Measurements from ENCODE around the gene PRRT1B. TPM values are rescaled to one million over a fixed set of nuclear protein-coding genes. Genes with fewer than 3 reads are reported as not detected.

Gene PRRT1B
- total and polyA plus RNA-seq, 9 donors = 0.61 to 4.1 TPM; not detected in 7

DNA sequence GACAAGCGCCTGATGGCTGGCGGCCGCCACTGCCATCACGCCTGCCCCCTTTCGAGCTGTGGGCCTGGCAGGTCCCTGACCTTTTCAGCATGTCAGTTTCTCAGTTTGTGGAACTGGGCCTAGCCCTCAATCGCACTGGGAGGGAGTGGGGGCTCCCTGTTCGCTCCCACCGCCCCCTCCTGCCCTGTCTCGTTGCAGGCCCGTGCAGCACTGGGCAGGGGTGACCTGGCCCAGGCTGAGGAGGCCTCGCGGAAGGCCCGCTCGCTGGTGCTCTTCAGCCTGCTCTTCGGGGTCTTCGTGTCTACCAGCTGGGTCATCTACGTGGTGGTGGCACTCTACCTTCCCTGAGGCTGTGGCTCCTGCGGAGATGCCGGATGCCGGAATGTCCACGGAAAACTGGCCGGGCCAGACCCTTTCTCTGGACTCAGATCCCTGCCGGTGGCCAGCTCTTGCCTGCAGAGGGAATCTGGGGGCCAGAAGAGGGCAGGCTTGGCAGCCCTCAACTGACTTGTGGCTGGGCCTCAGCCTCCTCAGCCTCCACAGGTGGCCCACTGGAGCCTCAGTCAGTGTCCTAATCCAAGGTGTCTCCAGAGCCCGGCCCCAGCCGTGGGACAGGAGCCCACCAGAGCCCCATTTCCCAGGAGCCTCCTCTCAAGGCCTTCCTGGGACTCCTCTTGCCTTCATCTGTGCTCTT is 12.7 kb downstream of the PRRT1B start:
- no peak for DNase-seq
- intact Hi-C loops (cut with DNase I) = no loop called here
- H3K27me3 ChIP-seq = no peaks in the 10 kb centered on the region
- H3K9me3 ChIP-seq = peaks cover 0 to 3% of the 10 kb centered on the region in 2 donors
- H3K4me1 ChIP-seq (ENCODE audit: insufficient read depth) = no peaks in the 10 kb centered on the region
- TF ChIP-seq POLR2A (IDR thresholded peaks at IDR 0.05) (no peak), EP300 (IDR thresholded peaks at IDR 0.05) (no peak)
- TF ChIP-seq, protein P1, sequence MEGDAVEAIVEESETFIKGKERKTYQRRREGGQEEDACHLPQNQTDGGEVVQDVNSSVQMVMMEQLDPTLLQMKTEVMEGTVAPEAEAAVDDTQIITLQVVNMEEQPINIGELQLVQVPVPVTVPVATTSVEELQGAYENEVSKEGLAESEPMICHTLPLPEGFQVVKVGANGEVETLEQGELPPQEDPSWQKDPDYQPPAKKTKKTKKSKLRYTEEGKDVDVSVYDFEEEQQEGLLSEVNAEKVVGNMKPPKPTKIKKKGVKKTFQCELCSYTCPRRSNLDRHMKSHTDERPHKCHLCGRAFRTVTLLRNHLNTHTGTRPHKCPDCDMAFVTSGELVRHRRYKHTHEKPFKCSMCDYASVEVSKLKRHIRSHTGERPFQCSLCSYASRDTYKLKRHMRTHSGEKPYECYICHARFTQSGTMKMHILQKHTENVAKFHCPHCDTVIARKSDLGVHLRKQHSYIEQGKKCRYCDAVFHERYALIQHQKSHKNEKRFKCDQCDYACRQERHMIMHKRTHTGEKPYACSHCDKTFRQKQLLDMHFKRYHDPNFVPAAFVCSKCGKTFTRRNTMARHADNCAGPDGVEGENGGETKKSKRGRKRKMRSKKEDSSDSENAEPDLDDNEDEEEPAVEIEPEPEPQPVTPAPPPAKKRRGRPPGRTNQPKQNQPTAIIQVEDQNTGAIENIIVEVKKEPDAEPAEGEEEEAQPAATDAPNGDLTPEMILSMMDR (IDR thresholded peaks at IDR 0.05) = no peak
- no peak overlapping the region for H3K27ac ChIP-seq
- no peak overlapping the region for H3K4me3 ChIP-seq
- 91 to 94% (median 92%) methylated on average over 25 of the region's 25 CpGs for WGBS, 3 donors
- H3K36me3 ChIP-seq = no peaks in the 10 kb centered on the region

DNA sequence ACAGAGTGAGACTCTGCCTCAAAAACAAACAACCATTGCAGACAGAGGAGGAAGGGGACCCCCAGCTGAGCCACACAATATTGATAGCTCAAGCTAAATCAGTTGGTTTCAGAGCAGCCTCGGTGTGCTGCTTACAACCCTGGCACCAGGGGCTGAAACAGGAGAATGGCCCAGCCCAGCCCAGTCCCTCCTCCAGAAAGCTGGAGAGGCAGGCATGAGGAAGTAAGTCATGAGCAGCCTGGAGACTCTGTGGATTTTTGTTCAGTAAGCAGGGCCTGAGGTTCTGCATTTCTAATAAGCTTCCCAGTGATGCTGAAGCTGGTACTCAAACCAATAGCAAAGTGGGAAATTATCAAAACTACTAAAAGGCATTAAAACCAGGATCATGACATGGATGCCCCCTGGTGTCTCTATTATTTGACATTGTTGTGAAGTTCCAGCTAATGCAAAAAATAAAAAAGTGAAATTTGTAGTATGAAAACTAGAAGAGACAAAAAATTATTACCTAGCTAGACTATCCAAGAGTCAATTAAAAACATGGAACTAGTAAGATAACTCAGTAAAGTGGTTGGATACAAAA is 14.2 kb downstream of the PRRT1B start:
- Histone ChIP-seq H3K4me3 (no peak overlapping the region), H3K27ac (no peak overlapping the region), H3K4me1 (ENCODE audit: insufficient read depth) (no peaks in the 10 kb centered on the region), H3K9me3 (peaks cover 0 to 3% of the 10 kb centered on the region in 2 donors), H3K36me3 (no peaks in the 10 kb centered on the region), H3K27me3 (no peaks in the 10 kb centered on the region)
- TF ChIP-seq POLR2A (IDR thresholded peaks at IDR 0.05) = no peak
- TF ChIP-seq EP300 (IDR thresholded peaks at IDR 0.05) = no peak
- TF ChIP-seq, protein P1 (IDR thresholded peaks at IDR 0.05) = no peak
- intact Hi-C loops (cut with DNase I) = no loop called here
- no peak for DNase-seq
- 89 to 95% (median 93%) methylated on average over 1 of the region's 1 CpG for WGBS, 3 donors

DNA sequence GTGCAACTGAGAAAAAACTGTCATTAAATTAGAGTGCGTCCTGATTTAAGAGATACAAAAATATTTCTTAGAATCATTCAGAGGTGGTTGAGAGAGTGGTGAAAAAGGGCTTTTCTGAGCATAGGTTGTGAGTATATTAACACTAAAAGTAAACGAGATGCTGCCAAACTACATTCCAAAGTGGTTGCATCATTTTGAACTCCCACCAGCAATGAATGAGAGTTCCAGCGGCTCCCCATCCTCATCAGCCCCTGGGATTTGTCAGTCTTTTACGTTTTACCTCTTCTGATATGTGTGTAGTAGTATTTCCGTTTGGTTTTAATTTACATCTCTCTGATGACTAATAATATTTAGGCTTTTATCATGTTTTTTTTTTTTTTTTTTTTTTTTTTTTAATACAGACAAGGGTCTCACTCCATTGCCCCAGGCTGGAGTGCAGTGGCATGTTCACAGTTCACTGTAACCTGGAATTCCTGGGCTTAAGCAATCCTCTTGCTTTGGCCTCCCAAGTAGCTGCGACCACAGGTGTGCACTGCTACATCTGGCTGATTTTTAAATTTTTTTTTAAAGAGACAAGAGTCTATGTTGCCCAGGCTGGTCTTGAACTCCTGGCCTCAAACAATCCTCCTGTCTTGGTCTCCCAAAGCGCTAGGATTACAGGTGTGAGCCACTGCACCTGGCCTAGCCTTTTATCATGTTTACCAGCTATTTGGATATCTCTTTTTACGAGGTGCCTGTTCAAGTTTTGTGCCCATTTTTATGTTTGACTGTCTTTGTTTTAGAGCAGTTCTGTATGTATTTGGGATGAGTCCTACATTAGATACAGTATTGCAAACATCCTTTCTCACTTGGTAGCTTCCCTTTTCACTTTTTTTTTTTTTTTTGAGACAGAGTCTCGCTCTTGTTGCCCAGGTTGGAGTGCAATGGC is 17.0 kb downstream of the PRRT1B start:
- WGBS, 3 donors = 57 to 62% (median 59%) methylated on average over 9 of the region's 9 CpGs
- Histone ChIP-seq H3K36me3 (no peaks in the 10 kb centered on the region), H3K27ac (no peak overlapping the region), H3K9me3 (peaks cover 0 to 3% of the 10 kb centered on the region in 2 donors), H3K4me3 (no peak overlapping the region), H3K27me3 (no peaks in the 10 kb centered on the region), H3K4me1 (ENCODE audit: insufficient read depth) (no peaks in the 10 kb centered on the region)
- intact Hi-C loops (cut with DNase I) = no loop called here
- no peak for TF ChIP-seq POLR2A (IDR thresholded peaks at IDR 0.05)
- TF ChIP-seq, protein P1 (IDR thresholded peaks at IDR 0.05) = no peak
- no peak for TF ChIP-seq EP300 (IDR thresholded peaks at IDR 0.05)
- no peak for DNase-seq

DNA sequence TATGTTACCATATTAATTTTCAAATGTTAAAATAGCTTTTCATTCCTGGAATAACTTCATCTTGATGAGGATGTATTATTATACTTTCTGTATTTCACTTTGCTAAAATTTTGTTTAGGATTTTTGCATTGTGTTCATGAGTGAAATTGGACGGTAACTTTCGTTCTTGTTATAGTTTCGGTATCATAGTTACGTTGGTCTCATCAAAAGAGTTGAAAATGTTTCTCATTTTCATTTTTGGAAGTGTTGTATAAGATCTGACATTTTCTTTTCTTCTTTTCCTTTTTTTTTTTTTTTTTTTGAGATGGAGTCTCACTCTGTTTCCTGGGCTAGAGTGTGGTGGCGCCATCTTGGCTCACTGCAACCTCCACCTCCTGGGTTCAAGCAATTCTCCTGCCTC is 20.0 kb downstream of the PRRT1B start:
- peaks cover 0 to 3% of the 10 kb centered on the region in 2 donors for H3K9me3 ChIP-seq
- no peak for DNase-seq
- no peaks in the 10 kb centered on the region for H3K4me1 ChIP-seq (ENCODE audit: insufficient read depth)
- intact Hi-C loops (cut with DNase I) = no loop called here
- H3K36me3 ChIP-seq = no peaks in the 10 kb centered on the region
- H3K27ac ChIP-seq = no peak overlapping the region
- WGBS, 3 donors = 68 to 88% (median 76%) methylated on average over 5 of the region's 5 CpGs
- TF ChIP-seq EP300 (IDR thresholded peaks at IDR 0.05) = no peak
- TF ChIP-seq, protein P1 (IDR thresholded peaks at IDR 0.05) = no peak
- TF ChIP-seq POLR2A (IDR thresholded peaks at IDR 0.05) = no peak
- no peaks in the 10 kb centered on the region for H3K27me3 ChIP-seq
- H3K4me3 ChIP-seq = no peak overlapping the region
